GM12892 (cell line): ENCODE results near the gene CHD5.

Source experiments
- DNase-seq: peaks from one replicate; pipeline ENCODE4 v3.0.0; 2011; ENCODE audit not compliant: insufficient read length
- FAIRE-seq: peaks from 2 replicates; lab custom pipeline; 2011; peaks lifted over from hg19 to GRCh38; lab: Jason Lieb, UNC
- POLR2A ChIP-seq: IDR thresholded peaks from 2 replicates; pipeline ENCODE4 v1.6.1; 2011; ENCODE audit warnings: low read depth, low read length, control low read depth
- POLR2AphosphoS5 ChIP-seq: IDR thresholded peaks from 2 replicates; pipeline ENCODE4 v1.6.1; 2011; ENCODE audit warnings: low read depth, low read length, control low read depth
- TAF1 ChIP-seq: IDR thresholded peaks from 2 replicates; pipeline ENCODE4 v1.6.1; 2011; ENCODE audit warnings: low read depth, mild to moderate bottlenecking, control low read depth, low read length, borderline replicate concordance

The CHD5 gene

DNA sequence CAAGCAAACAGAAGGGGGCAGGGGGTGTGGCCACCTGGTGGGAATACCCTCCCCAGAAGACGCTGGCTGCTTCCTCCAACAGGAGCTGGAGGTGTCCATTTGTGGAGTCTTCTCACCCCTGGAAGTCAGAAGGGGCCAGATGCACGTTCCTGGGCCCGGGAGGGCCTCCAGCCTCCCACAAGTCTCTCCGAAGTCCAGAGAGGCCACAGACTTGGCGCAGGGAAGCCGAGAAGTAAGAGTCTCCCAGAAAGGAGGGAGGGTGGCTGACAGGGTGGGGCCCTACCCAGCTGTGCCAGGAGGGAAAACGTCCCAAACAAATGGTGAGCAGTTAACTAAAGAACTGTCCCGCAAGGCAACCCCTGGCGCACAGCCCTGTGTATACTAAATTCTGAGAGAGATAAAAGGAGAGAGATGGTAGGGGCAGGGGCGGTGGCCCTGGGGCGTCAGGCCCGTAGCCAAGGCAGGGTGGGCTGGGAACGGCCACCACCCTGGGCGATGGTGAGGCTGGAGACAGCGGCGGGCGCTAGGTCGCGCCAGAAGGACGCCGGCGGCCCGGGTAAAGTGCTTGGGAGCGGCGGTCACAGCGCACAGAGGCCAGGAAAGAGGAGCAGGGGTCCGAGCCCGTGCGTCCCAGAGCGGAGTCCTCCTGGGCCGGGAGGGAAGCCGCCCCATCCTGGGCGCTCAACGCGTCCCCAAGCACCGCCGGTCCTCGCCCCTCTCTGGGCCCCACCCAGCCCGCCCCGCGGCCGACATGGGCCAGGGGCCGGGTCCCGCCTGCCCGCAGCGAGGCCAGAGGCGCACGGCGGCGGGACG lies 1.2 kb downstream of the CHD5 start:
- FAIRE-seq (no peak), DNase-seq (no peak)
- TF ChIP-seq POLR2A = no peak
- no peak for TF ChIP-seq POLR2AphosphoS5
- TF ChIP-seq TAF1 = no peak

GRCh38 chr1:6177681-6178380 lies 2.3 kb downstream of the CHD5 start:
- FAIRE-seq (no peak), DNase-seq (no peak)
- TF ChIP-seq TAF1 = no peak
- no peak for TF ChIP-seq POLR2A
- no peak for TF ChIP-seq POLR2AphosphoS5

- TF ChIP-seq TAF1 (no peak), POLR2A (no peak), POLR2AphosphoS5 (no peak)
- FAIRE-seq (no peak), DNase-seq (no peak)
Observed at GRCh38 chr1:6176779-6177178, 3.3 kb downstream of the CHD5 start.

GRCh38 chr1:6175411-6175828 lies 4.7 kb downstream of the CHD5 start:
- TF ChIP-seq POLR2AphosphoS5 = no peak
- TF ChIP-seq POLR2A = no peak
- TF ChIP-seq TAF1 = no peak
- DNase-seq = no peak
- FAIRE-seq = no peak

DNA sequence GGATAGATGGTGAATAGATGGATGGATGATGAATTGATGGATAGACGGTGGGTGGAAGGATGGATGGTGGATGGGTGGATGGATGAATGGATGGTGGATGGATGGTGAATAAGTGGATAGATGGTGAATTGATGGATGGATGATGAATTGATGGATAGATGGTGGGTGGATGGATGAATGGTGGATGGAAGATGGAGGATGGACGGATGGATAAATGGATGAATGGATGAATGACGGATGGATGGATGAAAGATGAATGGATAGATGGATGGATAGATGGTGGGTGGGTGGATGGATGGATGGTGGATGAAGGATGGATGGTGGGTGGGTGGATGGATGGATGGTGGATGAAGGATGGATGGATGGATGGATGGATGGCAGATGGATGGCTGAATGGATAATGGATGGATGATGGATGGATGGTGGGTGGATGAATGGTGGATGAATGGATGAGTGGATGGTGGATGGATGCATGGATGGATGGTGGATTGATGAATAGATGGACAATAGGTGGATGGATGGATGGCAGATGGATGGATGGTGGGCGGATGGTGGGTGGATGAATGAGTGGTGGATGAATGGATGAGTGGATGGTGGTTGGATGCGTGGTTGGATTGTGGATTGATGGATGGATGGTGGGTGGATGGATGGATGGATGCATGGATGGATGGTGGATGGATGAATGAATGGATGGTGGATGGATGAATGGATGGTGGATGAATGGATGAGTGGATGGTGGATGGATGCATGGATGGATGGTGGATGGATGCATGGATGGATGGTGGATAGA lies 5.3 kb downstream of the CHD5 start:
- DNase-seq = no peak
- FAIRE-seq = no peak
- no peak for TF ChIP-seq POLR2AphosphoS5
- TF ChIP-seq POLR2A = no peak
- no peak for TF ChIP-seq TAF1

DNA sequence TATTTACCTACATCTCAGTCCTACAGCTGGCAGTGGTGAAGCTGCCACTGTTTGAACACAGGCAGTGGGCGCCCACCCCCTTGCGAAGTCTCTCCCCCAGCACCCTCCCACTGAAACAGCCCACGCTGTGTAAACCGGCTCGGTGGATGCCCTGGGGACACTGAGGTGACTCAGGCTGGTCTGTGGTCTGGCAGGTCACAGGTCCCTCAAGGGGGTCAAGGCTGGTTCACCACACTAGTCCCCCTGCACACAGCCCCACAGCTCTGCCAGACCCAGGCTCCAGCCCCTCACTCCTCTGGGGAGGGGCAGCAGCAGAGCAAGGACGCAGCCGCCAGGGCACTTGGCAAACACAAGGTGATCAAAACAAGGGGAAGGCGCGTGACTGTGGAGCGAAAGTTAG lies 7.6 kb downstream of the CHD5 start:
- TF ChIP-seq POLR2A (no peak), POLR2AphosphoS5 (no peak), TAF1 (no peak)
- DNase-seq (peak; percentile 11), FAIRE-seq (no peak)

GRCh38 chr1:6171548-6172124 lies 8.5 kb downstream of the CHD5 start:
- TF ChIP-seq POLR2AphosphoS5 (no peak), TAF1 (no peak), POLR2A (no peak)
- FAIRE-seq (no peak), DNase-seq (peak; percentile 30)

DNA sequence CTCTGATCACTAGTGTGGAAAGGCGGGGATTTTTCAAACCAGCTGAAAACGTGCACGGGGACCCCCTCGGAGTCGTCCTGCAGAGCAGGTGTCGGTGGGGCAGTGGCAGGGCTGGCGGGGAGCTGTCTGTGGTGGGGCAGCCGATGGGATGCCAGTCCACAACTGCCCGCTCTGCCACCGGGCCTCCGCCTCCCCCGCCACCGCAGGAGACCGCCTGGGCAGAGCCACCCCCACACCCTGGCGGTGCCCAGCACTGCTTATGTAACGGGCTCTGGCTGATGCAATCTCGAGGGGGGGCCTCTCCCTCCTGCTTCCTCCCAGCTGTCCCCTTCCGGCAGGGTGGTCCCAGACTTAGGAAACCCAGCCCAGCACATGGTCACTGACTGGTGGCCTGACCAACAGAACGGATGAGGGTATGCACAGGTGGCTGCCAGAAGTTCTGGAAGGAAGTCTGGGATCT lies 9.3 kb downstream of the CHD5 start:
- DNase-seq (no peak), FAIRE-seq (no peak)
- TF ChIP-seq POLR2AphosphoS5 (no peak), TAF1 (no peak), POLR2A (no peak)

DNA sequence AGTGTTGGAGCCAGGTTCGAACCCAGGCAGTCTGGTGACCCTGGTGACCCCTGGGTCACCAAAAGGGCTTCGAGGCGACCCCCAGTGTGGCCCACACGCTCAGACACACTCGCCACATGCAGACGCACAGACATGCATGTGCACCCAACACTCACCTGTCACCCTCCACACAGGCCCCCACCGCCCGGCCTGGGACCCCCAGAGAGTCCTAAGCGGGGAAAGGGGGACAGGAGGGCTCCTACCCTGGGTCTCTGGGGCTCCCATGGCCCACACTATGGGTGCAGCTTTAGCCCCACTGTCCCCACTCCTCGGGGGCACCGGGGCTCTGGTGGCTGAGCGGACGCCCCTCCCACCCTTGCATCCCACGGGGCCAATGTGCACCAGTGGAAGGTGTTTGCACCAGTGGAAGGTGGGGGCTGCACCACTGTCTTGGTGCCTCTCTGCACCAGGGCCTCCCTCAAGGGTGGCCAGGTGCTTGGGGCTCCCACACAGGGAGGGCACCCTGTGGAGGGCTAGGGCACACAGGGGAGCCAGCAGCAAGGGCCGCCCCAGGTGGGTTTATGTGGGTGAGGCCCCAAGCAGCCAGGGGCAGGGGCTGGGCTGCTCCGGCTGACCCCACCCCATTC lies 9.9 kb downstream of the CHD5 start:
- FAIRE-seq (no peak), DNase-seq (no peak)
- TF ChIP-seq POLR2AphosphoS5 (no peak), TAF1 (no peak), POLR2A (no peak)

GRCh38 chr1:6168947-6169586 lies 11.1 kb downstream of the CHD5 start:
- FAIRE-seq (no peak), DNase-seq (no peak)
- no peak for TF ChIP-seq TAF1
